ENCODE measurements around the gene SVBP. TPM values are rescaled to one million over a fixed set of nuclear protein-coding genes. Genes with fewer than 3 reads are reported as not detected.

The SVBP gene
- total RNA-seq, 4 donors from 2014 or later = 15.5 to 26.4 (median 24.9) TPM

- in situ Hi-C loops (cut with MboI; ENCODE audit: low sequenced_read_pairs in 4 of 4) (no loop called here), intact Hi-C loops (cut with DNase I; ENCODE audit: low total_unique reads) (no loop called here)
- Histone ChIP-seq H3K9me3 (no peaks in the 10 kb centered on the region), H3K36me3 (no peaks in the 10 kb centered on the region), H3K27me3 (no peaks in the 10 kb centered on the region), H3K4me3 (no peak overlapping the region), H3K4me1 (peaks cover 10 to 18% of the 10 kb centered on the region in 2 donors), H3K27ac (no peak overlapping the region)
- no peak for TF ChIP-seq POLR2A (IDR thresholded peaks at IDR 0.05)
- no peak for TF ChIP-seq CTCF (IDR thresholded peaks at IDR 0.05 in 4 of 5, conservative IDR thresholded peaks at IDR 0.05 in 1 of 5)
- DNase-seq = no peak
- ATAC-seq = no peak
Measured at GRCh38 chr1:42821690-42822089, 4.5 kb upstream of the SVBP start.

GRCh38 chr1:42820813-42821212 lies 3.6 kb upstream of the SVBP start:
- no peaks in the 10 kb centered on the region for H3K27me3 ChIP-seq
- TF ChIP-seq POLR2A (IDR thresholded peaks at IDR 0.05) = no peak
- no peak for TF ChIP-seq CTCF (IDR thresholded peaks at IDR 0.05 in 4 of 5, conservative IDR thresholded peaks at IDR 0.05 in 1 of 5)
- no peaks in the 10 kb centered on the region for H3K9me3 ChIP-seq
- no peak overlapping the region for H3K27ac ChIP-seq
- no peaks in the 10 kb centered on the region for H3K36me3 ChIP-seq
- intact Hi-C loops (cut with DNase I; ENCODE audit: low total_unique reads) (no loop called here), in situ Hi-C loops (cut with MboI; ENCODE audit: low sequenced_read_pairs in 4 of 4) (no loop called here)
- peaks cover 10 to 25% of the 10 kb centered on the region in 2 donors for H3K4me1 ChIP-seq
- DNase-seq (no peak), ATAC-seq (no peak)
- H3K4me3 ChIP-seq = no peak overlapping the region

GRCh38 chr1:42817976-42818375 lies 779 bp upstream of the SVBP start:
- H3K4me3 ChIP-seq = peak overlapping the region in 2 of 4 donors; percentile 65 to 95
- no peak overlapping the region for H3K27ac ChIP-seq
- DNase-seq (no peak), ATAC-seq (no peak)
- H3K27me3 ChIP-seq = no peaks in the 10 kb centered on the region
- intact Hi-C loops (cut with DNase I; ENCODE audit: low total_unique reads) (loop anchor here (1.0 to 10.0 kb wide), 5 partner anchors 28 to 355 kb away; partner anchors contain the start of genes C1orf50, CCDC30, P3H1 and ZNF691), in situ Hi-C loops (cut with MboI; ENCODE audit: low sequenced_read_pairs in 4 of 4) (no loop called here)
- TF ChIP-seq POLR2A (IDR thresholded peaks at IDR 0.05) = no peak
- TF ChIP-seq CTCF (IDR thresholded peaks at IDR 0.05 in 4 of 5, conservative IDR thresholded peaks at IDR 0.05 in 1 of 5) = no peak
- peaks cover 10 to 30% of the 10 kb centered on the region in 2 donors for H3K4me1 ChIP-seq
- no peaks in the 10 kb centered on the region for H3K36me3 ChIP-seq
- H3K9me3 ChIP-seq = no peaks in the 10 kb centered on the region

GRCh38 chr1:42817440-42817767 lies 207 bp upstream of the SVBP start:
- intact Hi-C loops (cut with DNase I; ENCODE audit: low total_unique reads) = loop anchor here (1.0 to 10.0 kb wide), 5 partner anchors 29 to 355 kb away; partner anchors contain the start of genes C1orf50, CCDC30, P3H1 and ZNF691
- ATAC-seq (peak in 1 of 2 donors; percentile 12), DNase-seq (no peak)
- Histone ChIP-seq H3K4me3 (peak overlapping the region; percentile 65 to 95 (median 76)), H3K9me3 (no peaks in the 10 kb centered on the region), H3K27ac (peak overlapping the region; percentile 88 to 100 (median 96)), H3K4me1 (peaks cover 8 to 24% of the 10 kb centered on the region in 2 donors), H3K36me3 (no peaks in the 10 kb centered on the region), H3K27me3 (no peaks in the 10 kb centered on the region)
- TF ChIP-seq CTCF (IDR thresholded peaks at IDR 0.05 in 4 of 5, conservative IDR thresholded peaks at IDR 0.05 in 1 of 5) (no peak), POLR2A (IDR thresholded peaks at IDR 0.05) (no peak)
- in situ Hi-C loops (cut with MboI; ENCODE audit: low sequenced_read_pairs in 4 of 4) = no loop called here
